ENCODE measurements around the gene DNER.

GRCh38 chr2:229689307-229689839 lies 25.0 kb downstream of the DNER start:
- TF ChIP-seq CTCF (optimal IDR thresholded peaks at IDR 0.05 in 1 of 3, IDR thresholded peaks at IDR 0.05 in 1 of 3, conservative IDR thresholded peaks at IDR 0.05 in 1 of 3; ENCODE audit: extremely low read depth in 1 of 3, insufficient read depth in 2 of 3, low read length in 3 of 3), result no peak
- no peak for TF ChIP-seq EZH2 (IDR thresholded peaks at IDR 0.05; ENCODE audit: low read length)

Measured in keratinocyte (primary cell).